HEK293 (cell line): ENCODE data around the gene TADA3.

Source experiments
- ZNF140 ChIP-seq: fragments of 450-650 bp; formaldehyde crosslinking; IDR thresholded peaks from 2 replicates; pipeline ENCODE4 v1.5.1; 2016; ENCODE audit warnings: missing biosample characterization, missing genetic modification characterization
- ZNF2 ChIP-seq: fragments of 450-650 bp; formaldehyde crosslinking; IDR thresholded peaks from 2 replicates; pipeline ENCODE4 v1.5.1; 2016; ENCODE audit warnings: missing biosample characterization, missing genetic modification characterization
- ZNF24 ChIP-seq: fragments of 450-650 bp; formaldehyde crosslinking; IDR thresholded peaks from 2 replicates; pipeline ENCODE4 v1.5.1; 2016; ENCODE audit warnings: missing biosample characterization, missing genetic modification characterization
- ZNF48 ChIP-seq: fragments of 450-650 bp; formaldehyde crosslinking; IDR thresholded peaks from 2 replicates; pipeline ENCODE4 v1.5.1; 2016; ENCODE audit warnings: missing biosample characterization, missing genetic modification characterization
- TF ChIP-seq, protein P1 (sequence below): fragments of 450-650 bp; formaldehyde crosslinking; IDR thresholded peaks from 2 replicates; pipeline ENCODE4 v1.5.1; 2017; ENCODE audit warnings: missing biosample characterization, missing genetic modification characterization
- TF ChIP-seq, protein P2 (sequence below): fragments of 450-650 bp; formaldehyde crosslinking; IDR thresholded peaks from 2 replicates; pipeline ENCODE4 v1.5.1; 2016; ENCODE audit warnings: missing biosample characterization, missing genetic modification characterization
- TF ChIP-seq, protein P3 (sequence below): fragments of 450-650 bp; formaldehyde crosslinking; IDR thresholded peaks from 2 replicates; pipeline ENCODE4 v1.5.1; 2016; ENCODE audit warnings: missing biosample characterization, missing genetic modification characterization

DNA sequence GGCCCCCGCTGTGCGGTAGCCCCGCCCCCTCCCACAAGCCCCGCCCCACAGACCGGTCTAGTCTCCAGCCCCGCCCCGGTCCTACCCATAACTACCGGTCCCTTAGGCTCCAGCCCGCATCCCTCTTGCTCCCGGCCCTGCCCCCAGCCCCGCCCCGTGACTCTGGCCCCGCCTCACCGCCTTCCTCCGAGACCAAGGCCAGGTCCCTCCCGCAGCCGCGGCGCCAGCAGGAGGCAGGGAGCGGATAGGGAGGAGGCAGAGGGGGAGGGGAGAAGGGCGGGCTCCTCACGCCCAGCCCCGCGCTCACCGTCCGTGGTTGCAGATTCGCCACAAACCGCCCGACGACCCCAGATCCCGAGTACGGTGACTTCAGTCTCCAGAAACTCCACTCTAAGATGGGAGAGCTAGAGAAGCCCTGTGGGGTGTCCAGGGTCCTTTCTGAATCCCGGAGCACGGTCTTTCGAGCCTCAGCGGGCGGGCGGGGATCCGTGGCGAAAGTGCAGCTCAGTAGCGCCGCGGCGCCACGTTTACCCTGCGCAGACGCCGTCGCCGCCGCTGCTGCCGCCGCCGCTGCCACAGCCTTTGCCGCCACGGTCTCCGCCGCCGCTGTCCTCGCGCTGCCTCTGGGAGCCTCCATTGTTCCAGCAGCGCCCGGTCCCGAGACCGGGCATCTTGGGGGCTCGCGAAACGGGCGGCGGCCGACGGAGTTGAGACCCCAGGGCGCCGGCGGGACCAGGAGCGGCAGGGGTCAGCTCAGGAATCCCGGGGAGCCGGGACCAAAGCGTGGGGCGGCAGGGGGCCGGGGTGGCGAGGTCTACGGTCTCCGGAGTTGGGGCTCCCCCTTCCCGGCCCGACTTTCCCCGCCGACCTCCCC is 60.8 kb downstream of the TADA3 start, which contains the start of gene BRPF1:
- no peak for TF ChIP-seq ZNF140 (tag by site-specific recombination)
- peak; percentile 98 for TF ChIP-seq ZNF24 (tag by site-specific recombination)
- TF ChIP-seq, protein P1, sequence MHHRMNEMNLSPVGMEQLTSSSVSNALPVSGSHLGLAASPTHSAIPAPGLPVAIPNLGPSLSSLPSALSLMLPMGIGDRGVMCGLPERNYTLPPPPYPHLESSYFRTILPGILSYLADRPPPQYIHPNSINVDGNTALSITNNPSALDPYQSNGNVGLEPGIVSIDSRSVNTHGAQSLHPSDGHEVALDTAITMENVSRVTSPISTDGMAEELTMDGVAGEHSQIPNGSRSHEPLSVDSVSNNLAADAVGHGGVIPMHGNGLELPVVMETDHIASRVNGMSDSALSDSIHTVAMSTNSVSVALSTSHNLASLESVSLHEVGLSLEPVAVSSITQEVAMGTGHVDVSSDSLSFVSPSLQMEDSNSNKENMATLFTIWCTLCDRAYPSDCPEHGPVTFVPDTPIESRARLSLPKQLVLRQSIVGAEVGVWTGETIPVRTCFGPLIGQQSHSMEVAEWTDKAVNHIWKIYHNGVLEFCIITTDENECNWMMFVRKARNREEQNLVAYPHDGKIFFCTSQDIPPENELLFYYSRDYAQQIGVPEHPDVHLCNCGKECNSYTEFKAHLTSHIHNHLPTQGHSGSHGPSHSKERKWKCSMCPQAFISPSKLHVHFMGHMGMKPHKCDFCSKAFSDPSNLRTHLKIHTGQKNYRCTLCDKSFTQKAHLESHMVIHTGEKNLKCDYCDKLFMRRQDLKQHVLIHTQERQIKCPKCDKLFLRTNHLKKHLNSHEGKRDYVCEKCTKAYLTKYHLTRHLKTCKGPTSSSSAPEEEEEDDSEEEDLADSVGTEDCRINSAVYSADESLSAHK (tag by site-specific recombination), result peak; percentile 78; the same call in 1 of the 2 replicates
- no peak for TF ChIP-seq ZNF48 (tag by site-specific recombination)
- TF ChIP-seq, protein P2, sequence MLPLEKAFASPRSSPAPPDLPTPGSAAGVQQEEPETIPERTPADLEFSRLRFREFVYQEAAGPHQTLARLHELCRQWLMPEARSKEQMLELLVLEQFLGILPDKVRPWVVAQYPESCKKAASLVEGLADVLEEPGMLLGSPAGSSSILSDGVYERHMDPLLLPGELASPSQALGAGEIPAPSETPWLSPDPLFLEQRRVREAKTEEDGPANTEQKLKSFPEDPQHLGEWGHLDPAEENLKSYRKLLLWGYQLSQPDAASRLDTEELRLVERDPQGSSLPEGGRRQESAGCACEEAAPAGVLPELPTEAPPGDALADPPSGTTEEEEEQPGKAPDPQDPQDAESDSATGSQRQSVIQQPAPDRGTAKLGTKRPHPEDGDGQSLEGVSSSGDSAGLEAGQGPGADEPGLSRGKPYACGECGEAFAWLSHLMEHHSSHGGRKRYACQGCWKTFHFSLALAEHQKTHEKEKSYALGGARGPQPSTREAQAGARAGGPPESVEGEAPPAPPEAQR (tag by site-specific recombination), result peak; percentile 59; the same call in 1 of the 2 replicates
- TF ChIP-seq, protein P3, sequence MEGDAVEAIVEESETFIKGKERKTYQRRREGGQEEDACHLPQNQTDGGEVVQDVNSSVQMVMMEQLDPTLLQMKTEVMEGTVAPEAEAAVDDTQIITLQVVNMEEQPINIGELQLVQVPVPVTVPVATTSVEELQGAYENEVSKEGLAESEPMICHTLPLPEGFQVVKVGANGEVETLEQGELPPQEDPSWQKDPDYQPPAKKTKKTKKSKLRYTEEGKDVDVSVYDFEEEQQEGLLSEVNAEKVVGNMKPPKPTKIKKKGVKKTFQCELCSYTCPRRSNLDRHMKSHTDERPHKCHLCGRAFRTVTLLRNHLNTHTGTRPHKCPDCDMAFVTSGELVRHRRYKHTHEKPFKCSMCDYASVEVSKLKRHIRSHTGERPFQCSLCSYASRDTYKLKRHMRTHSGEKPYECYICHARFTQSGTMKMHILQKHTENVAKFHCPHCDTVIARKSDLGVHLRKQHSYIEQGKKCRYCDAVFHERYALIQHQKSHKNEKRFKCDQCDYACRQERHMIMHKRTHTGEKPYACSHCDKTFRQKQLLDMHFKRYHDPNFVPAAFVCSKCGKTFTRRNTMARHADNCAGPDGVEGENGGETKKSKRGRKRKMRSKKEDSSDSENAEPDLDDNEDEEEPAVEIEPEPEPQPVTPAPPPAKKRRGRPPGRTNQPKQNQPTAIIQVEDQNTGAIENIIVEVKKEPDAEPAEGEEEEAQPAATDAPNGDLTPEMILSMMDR (tag by site-specific recombination), result peak; percentile 42; the same call in 1 of the 2 replicates
- TF ChIP-seq ZNF2 (tag by site-specific recombination), result peak; percentile 94
